LHCN-M2 (cell line): Measurements from ENCODE around the gene RASAL1. TPM values are rescaled to one million over a fixed set of nuclear protein-coding genes. Genes with fewer than 3 reads are reported as not detected.

Source experiments
- DNase-seq: peaks from one replicate; pipeline ENCODE4 v3.0.0-alpha.2; 2012; ENCODE audit warnings: low read depth
- total RNA-seq: library from RNA; depleted of rRNA; stranded (reverse); fragments of >200 nt; gene quantifications from 2 replicates; pipeline ENCODE4 v1.2.3, GENCODE V29; 2014

Gene RASAL1
- total RNA-seq, 1 experiment from 2014 or later, result not detected

- DNase-seq, result peak; percentile 18
Measured at GRCh38 chr12:113097716-113098440, 37.7 kb downstream of the RASAL1 start.

DNA sequence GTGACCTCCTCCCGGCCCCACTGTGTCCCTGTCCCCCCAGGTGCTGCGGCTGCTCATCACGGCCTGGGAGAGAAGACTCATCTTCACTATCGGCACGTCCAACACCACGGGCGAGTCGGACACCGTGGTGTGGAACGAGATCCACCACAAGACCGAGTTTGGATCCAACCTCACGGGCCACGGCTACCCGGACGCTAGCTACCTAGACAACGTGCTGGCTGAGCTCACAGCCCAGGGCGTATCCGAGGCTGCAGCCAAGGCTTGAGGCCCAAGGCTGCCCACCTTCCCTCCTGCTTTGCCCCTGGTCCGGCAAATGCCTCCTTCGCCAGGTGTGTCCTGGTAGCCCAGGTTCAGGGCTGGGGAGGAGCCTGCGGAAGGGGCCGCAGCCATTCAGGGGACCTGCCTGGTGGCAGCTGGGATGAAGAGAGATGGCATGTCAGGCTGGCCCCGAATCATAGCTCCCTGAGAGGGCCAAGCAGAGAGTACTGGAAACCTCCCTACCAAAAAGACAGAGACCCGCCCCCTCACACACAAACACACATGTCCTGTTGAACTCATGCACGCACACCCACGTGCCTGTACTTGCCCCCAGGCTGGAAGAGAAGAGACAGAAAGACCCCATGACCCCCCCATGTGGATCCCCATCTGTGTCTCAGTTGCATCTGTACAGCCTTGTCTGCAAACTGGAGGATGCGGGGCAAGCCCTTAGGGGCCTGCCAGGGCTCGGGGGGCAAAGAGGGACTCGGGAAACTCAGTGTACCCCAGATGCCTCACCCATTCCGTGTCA is 38.7 kb downstream of the RASAL1 start:
- no peak for DNase-seq

GRCh38 chr12:113095405-113095804 is 40.2 kb downstream of the RASAL1 start:
- DNase-seq, result no peak

GRCh38 chr12:113094738-113095137 is 40.8 kb downstream of the RASAL1 start:
- DNase-seq, result no peak

GRCh38 chr12:113093409-113094101 is 42.0 kb downstream of the RASAL1 start:
- DNase-seq, result no peak

GRCh38 chr12:113092607-113093408 is 42.8 kb downstream of the RASAL1 start:
- DNase-seq, result no peak

DNA sequence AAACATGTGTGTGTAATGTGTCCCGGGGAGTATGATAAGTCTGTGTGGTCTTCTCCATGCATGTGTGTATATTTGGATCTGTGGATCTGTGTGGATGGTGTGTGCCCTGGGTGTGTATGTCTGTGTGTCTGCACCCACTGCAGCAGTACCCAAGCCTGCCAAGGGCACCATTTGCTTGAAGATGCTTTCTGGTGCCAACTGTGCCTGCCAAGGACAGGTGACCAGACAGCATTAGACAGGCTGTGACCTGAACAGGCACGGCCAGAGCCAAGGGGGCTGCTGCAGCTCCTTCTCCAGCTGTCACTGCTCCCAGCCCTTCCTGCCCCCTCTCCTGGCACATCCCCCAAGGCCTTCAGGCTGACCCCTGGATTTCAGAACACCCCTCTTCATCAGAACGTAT is 44.1 kb downstream of the RASAL1 start:
- no peak for DNase-seq

DNA sequence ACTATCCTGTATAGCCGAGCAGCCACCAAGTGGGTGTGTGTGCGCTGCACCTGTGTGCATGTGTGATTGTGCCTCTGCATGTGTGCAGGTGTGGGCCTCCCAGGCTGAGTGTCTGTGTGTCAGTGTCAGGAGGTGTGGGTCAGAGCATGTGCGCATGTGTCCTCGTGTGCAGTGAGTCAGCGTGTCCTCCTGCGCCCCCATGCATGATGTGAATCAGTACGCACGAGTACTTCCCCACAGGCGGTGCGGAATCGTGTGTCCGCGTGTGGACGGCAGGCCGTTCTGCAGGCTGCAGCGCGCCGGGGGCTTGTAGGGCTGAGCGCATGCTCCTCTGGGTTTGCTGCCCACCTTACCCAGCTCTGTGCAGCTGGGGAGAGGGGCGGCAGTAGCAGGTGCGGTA is 44.8 kb downstream of the RASAL1 start:
- DNase-seq, result no peak

- DNase-seq, result no peak
Measured at GRCh38 chr12:113089839-113090238, 45.7 kb downstream of the RASAL1 start.

GRCh38 chr12:113088971-113089756 is 46.4 kb downstream of the RASAL1 start:
- no peak for DNase-seq

- no peak for DNase-seq
Measured at GRCh38 chr12:113088037-113088436, 47.5 kb downstream of the RASAL1 start.

DNA sequence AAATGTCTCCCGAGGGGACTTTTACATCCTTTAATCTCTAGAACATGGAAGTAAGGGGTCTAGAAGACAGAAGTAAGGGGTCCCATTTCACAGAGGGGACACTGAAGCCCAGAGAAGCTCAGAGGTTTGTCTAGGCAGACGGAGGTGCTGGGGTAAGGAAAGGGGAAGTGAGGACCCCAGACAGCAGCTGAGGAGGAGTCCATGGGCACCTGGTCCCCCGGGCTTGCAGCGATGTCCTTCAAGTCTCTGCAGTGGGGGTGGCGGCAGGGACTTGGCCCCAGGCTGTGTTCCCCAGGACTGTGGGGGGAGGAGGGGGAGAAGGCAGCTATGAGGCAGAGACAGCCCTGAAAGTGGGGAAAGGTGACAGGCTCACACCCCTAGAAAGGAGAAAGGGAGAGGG is 48.4 kb downstream of the RASAL1 start:
- no peak for DNase-seq

GRCh38 chr12:113086249-113087164 is 49.1 kb downstream of the RASAL1 start:
- DNase-seq, result no peak

DNA sequence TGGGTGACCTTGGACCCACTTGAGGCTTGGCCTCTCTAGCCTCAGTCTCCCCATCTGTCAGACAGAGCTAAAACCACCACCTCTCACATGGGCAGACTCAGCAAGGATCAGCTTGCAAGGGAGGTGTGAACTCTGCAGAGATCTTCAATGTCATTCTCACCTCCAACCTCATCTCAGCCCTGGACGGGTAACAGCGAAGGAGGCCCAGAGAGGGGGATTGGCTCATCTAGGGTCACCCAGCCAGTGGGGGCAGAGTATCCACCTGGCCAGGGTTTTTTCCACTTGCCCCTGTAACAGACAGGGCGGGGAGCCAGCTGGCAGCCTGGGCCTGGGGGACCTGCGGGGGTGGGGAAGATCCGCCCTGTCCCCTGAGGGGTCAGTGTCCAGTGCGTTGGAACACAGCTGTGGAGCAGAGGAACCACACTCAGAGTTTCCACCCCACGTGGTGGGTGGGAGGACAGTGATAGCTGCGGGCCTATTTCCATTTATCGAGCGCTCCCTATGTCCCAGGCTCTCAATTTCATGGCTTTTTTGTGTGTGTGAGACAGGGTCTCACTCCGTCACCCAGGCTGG is 51.6 kb downstream of the RASAL1 start:
- no peak for DNase-seq

GRCh38 chr12:113082486-113083148 is 52.9 kb downstream of the RASAL1 start:
- DNase-seq, result no peak

GRCh38 chr12:113081873-113082272 is 53.7 kb downstream of the RASAL1 start:
- no peak for DNase-seq

- DNase-seq, result no peak
Measured at GRCh38 chr12:113077859-113078255, 57.7 kb downstream of the RASAL1 start.

DNA sequence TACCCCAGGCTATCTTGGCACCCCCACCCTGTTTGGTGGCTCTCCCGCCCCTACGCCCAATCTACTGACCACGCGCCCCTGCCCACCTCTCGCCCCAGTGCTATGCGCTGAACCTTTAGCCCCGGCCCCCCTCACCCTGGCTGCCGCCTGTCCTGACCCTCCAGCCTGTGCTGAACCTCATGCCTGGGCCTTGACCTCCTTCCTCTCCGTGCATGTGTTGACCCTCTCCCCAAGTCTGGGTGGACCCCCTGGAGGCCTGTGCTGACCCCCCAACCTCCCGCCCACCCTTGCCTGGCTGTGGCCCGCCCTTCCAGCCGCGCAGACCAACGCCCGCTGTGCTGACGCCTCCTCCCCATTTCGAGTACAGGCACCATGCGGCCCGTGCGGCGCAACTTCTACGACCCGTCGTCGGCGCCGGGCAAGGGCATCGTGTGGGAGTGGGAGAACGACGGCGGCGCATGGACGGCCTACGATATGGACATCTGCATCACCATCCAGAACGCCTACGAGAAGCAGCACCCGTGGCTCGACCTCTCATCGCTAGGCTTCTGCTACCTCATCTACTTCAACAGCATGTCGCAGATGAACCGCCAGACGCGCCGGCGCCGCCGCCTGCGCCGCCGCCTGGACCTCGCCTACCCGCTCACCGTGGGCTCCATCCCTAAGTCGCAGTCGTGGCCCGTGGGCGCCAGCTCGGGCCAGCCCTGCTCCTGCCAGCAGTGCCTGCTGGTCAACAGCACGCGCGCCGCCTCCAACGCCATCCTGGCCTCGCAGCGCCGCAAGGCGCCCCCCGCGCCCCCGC is 58.3 kb downstream of the RASAL1 start:
- DNase-seq, result no peak
